Endothelial cell of umbilical vein (primary cell): ENCODE data around the gene C17orf107.

Experiments used
- EZH2 ChIP-seq: IDR thresholded peaks from 2 replicates; pipeline ENCODE4 v1.6.1; 2012; ENCODE audit warnings: borderline replicate concordance, low read depth, mild to moderate bottlenecking, moderate library complexity, low read length, inconsistent platforms; ENCODE audit not compliant: severe bottlenecking
- GATA2 ChIP-seq: IDR thresholded peaks from 2 replicates; pipeline ENCODE4 v1.7.0; 2011; ENCODE audit warnings: low read depth, mild to moderate bottlenecking, moderate library complexity, mixed read lengths, low read length; ENCODE audit not compliant: insufficient read length, insufficient read depth
- MYC ChIP-seq: IDR thresholded peaks from one replicate; pipeline ENCODE4 v1.6.1; 2011; ENCODE audit warnings: mild to moderate bottlenecking, low read depth, low read length
- POLR2A ChIP-seq: IDR thresholded peaks from 2 replicates; pipeline ENCODE4 v1.6.1; 2012; ENCODE audit warnings: low read depth, mild to moderate bottlenecking, control low read depth, low read length
- POLR2AphosphoS5 ChIP-seq: IDR thresholded peaks from 2 replicates; pipeline ENCODE4 v1.6.1; 2012; ENCODE audit warnings: low read depth, mild to moderate bottlenecking, control low read depth, low read length, moderate library complexity; ENCODE audit not compliant: insufficient read depth
- TF ChIP-seq, protein P1 (sequence below), 2 donors: IDR thresholded peaks; 1 replicate in 1 of 2; 2 replicates in 1 of 2; pipeline ENCODE4 v1.5.1; 2011; ENCODE audit warnings: low read length in 2 of 2, mild to moderate bottlenecking in 2 of 2, moderate library complexity in 2 of 2, control low read depth in 1 of 2, inconsistent platforms in 1 of 2, low read depth in 1 of 2; ENCODE audit not compliant: insufficient read depth in 1 of 2; ENCODE audit errors: extremely low read depth in 1 of 2
- TF ChIP-seq, protein P2 (sequence below): IDR thresholded peaks from 2 replicates; pipeline ENCODE4 v1.6.1; 2011; ENCODE audit not compliant: insufficient read depth, insufficient read length

DNA sequence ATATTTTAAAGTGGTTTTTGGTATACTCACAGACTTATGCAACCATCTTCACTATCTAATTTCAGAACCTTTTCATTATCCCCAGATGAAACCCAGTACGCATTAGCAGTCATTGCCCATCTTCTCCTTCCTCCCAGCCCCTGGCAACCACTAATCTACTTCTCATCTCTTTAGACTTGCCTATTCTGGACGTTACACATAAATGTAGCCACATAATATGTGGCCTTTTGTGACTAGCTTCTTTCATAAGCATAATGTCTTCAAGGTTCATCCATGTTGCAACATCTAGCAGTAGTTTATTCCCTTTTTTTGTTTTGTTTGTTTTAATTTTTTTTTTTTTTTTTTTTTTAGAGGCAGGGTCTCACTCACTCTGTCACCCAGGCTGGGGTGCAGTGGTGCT lies 28.5 kb upstream of the C17orf107 start:
- TF ChIP-seq, protein P1, sequence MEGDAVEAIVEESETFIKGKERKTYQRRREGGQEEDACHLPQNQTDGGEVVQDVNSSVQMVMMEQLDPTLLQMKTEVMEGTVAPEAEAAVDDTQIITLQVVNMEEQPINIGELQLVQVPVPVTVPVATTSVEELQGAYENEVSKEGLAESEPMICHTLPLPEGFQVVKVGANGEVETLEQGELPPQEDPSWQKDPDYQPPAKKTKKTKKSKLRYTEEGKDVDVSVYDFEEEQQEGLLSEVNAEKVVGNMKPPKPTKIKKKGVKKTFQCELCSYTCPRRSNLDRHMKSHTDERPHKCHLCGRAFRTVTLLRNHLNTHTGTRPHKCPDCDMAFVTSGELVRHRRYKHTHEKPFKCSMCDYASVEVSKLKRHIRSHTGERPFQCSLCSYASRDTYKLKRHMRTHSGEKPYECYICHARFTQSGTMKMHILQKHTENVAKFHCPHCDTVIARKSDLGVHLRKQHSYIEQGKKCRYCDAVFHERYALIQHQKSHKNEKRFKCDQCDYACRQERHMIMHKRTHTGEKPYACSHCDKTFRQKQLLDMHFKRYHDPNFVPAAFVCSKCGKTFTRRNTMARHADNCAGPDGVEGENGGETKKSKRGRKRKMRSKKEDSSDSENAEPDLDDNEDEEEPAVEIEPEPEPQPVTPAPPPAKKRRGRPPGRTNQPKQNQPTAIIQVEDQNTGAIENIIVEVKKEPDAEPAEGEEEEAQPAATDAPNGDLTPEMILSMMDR (IDR thresholded peaks at IDR 0.05; ENCODE audit: extremely low read depth in 1 of 2, insufficient read depth in 1 of 2, low read depth in 1 of 2, low read length in 2 of 2): no peak
- TF ChIP-seq MYC (no peak), EZH2 (no peak), POLR2A (no peak), GATA2 (no peak), POLR2AphosphoS5 (no peak)
- TF ChIP-seq, protein P2, sequence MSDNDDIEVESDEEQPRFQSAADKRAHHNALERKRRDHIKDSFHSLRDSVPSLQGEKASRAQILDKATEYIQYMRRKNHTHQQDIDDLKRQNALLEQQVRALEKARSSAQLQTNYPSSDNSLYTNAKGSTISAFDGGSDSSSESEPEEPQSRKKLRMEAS: no peak
